ENCODE results near the gene TUBB3. TPM values are rescaled to one million over a fixed set of nuclear protein-coding genes. Genes with fewer than 3 reads are reported as not detected.

Gene TUBB3
- total and polyA plus RNA-seq, 2 of the 4 experiments (the other 2 are of a cell fraction): 311 to 410 TPM

- Histone ChIP-seq H4K8ac (ENCODE audit: low read depth in 2 of 2, low read length in 2 of 2) (no peak overlapping the region), H3K27ac (ENCODE audit: insufficient read depth, low read length) (no peak overlapping the region), H3K23ac (ENCODE audit: low read depth, low read length) (no peak overlapping the region), H3K4me3 (ENCODE audit: insufficient read depth, low read depth, low read length) (no peak overlapping the region), H2AFZ (replicated peaks; ENCODE audit: low read length, poor library complexity) (no peak overlapping the region), H2BK20ac (ENCODE audit: low read depth, low read length) (no peak overlapping the region), H2AK5ac (ENCODE audit: low read depth, low read length) (no peak overlapping the region), H2BK15ac (ENCODE audit: low read depth, low read length) (no peak overlapping the region), H3K9me1 (ENCODE audit: insufficient read depth, low read length) (no peaks in the 10 kb centered on the region), H4K91ac (ENCODE audit: insufficient read depth, low read depth, low read length) (no peak overlapping the region), H3K14ac (replicated peaks; ENCODE audit: low read depth, low read length) (no peak overlapping the region), H3K4ac (ENCODE audit: low read depth, low read length) (no peak overlapping the region), H3K27me3 (ENCODE audit: control insufficient read depth, insufficient read depth, low read length) (no peaks in the 10 kb centered on the region), H3K79me1 (ENCODE audit: low read depth in 1 of 2, low read length in 2 of 2) (peaks cover 3 to 16% of the 10 kb centered on the region in 2 experiments; a peak in 3 of 4 replicates), H2BK120ac (ENCODE audit: low read depth, low read length) (no peak overlapping the region), H2BK5ac (ENCODE audit: low read depth, low read length, poor library complexity, severe bottlenecking) (no peak overlapping the region), H3K4me2 (ENCODE audit: low read depth, low read length) (no peak overlapping the region), H3K9me3 (ENCODE audit: control insufficient read depth, insufficient read depth, low read length) (no peaks in the 10 kb centered on the region), H3K4me1 (ENCODE audit: control insufficient read depth, insufficient read depth, low read length) (no peaks in the 10 kb centered on the region), H3K36me3 (ENCODE audit: control insufficient read depth, insufficient read depth, low read length) (peaks cover 65% of the 10 kb centered on the region), H2AK9ac (replicated peaks; ENCODE audit: low read depth, low read length, poor library complexity) (no peak overlapping the region), H4K5ac (ENCODE audit: low read depth, low read length) (no peak overlapping the region), H3K18ac (ENCODE audit: low read depth, low read length) (no peak overlapping the region), H4K20me1 (ENCODE audit: insufficient read depth, low read length) (no peaks in the 10 kb centered on the region), H3K56ac (ENCODE audit: extremely low read depth, insufficient read depth, low read length) (no peak overlapping the region), H3K9ac (ENCODE audit: low read depth, low read length) (no peak overlapping the region)
- BruUV-seq (replicated peaks): no TSS peak
- POLR2A ChIA-PET (ENCODE audit: unreplicated experiment): interaction anchor here (0.5 kb wide), 1 partner anchor 12 kb away, joined by 27 read pairs; no protein-coding TSS in a partner anchor
- TF ChIP-seq MAFK (IDR thresholded peaks at IDR 0.05; ENCODE audit: low read depth, low read length) (no peak), RFX5 (IDR thresholded peaks at IDR 0.05; ENCODE audit: low read depth, low read length) (no peak), USF2 (IDR thresholded peaks at IDR 0.05; ENCODE audit: low read depth, low read length) (no peak), BHLHE40 (IDR thresholded peaks at IDR 0.05; ENCODE audit: low read depth, low read length) (no peak), RAD21 (IDR thresholded peaks at IDR 0.05; ENCODE audit: low read length) (no peak), NFE2L2 (IDR thresholded peaks at IDR 0.05; ENCODE audit: low read depth, low read length) (no peak), POLR2A (IDR thresholded peaks at IDR 0.05; ENCODE audit: low read depth, low read length) (no peak), MXI1 (IDR thresholded peaks at IDR 0.05; ENCODE audit: borderline replicate concordance, low read depth, low read length) (no peak), FOS (IDR thresholded peaks at IDR 0.05; ENCODE audit: low read depth, low read length) (no peak), CHD1 (IDR thresholded peaks at IDR 0.05; ENCODE audit: low read depth, low read length) (no peak)
- intact Hi-C loops (cut with micrococcal nuclease) (no loop called here), dilution Hi-C loops (cut with HindIII; ENCODE audit: low sequenced_read_pairs, unreplicated experiment) (no loop called here), in situ Hi-C loops (cut with MboI; ENCODE audit: low sequenced_read_pairs) (no loop called here)
- CTCF ChIA-PET: no interaction called here
- WGBS, 2 experiments (ENCODE audit: extremely low coverage in 2 of 2, insufficient read length in 1 of 2): no CpG with 5 or more reads among the region's 7 CpGs
- ATAC-seq (ENCODE audit: low read depth) (no peak), DNase-seq (no peak)
These were observed 61.1 kb downstream of the TUBB3 start for GRCh38 chr16:89984216-89984615.

Measured in IMR-90 (cell line).